IMR-90 (cell line): ENCODE data around the gene HRH2. TPM values are rescaled to one million over a fixed set of nuclear protein-coding genes. Genes with fewer than 3 reads are reported as not detected.

ENCODE experiments used
- ATAC-seq: fragments of 200-7000 bp; cut with Tn5 transposase; 2 replicates; pipeline ENCODE4 v1.9.1; 2020; ENCODE audit warnings: low read depth, mild to moderate bottlenecking, moderate library complexity
- BruUV-seq: library from RNA; stranded (reverse); fragments of 400-500 nt; replicated peaks from 2 replicates; lab custom pipeline; 2021; lab: Mats Ljungman, UMichigan
- CTCF ChIA-PET: fragments of 300-600 bp; formaldehyde crosslinking; extraction: SDS; loops from one replicate; lab custom pipeline; 2021; ENCODE audit warnings: antibody characterized with exemption; lab: Yijun Ruan, JAX
- POLR2A ChIA-PET: fragments of 300-600 bp; sonication (Branson Sonifier 250); formaldehyde crosslinking; loops from one replicate; lab custom pipeline; 2022; ENCODE audit warnings: antibody characterized with exemption; ENCODE audit not compliant: unreplicated experiment; lab: Charles Lee
- DNase-seq: peaks from one replicate; pipeline ENCODE4 v3.0.0; 2013
- H2AFZ ChIP-seq: replicated peaks from 2 replicates; pipeline ENCODE3; 2013; ENCODE audit warnings: low read length, mild to moderate bottlenecking; ENCODE audit not compliant: poor library complexity
- H2AK5ac ChIP-seq: 2 replicates; pipeline ENCODE4 v1.6.1; 2013; ENCODE audit warnings: low read depth, low read length, inconsistent platforms
- H2AK9ac ChIP-seq: replicated peaks from 2 replicates; pipeline ENCODE3; 2013; ENCODE audit warnings: mild to moderate bottlenecking, low read depth, low read length, moderate library complexity; ENCODE audit not compliant: poor library complexity
- H2BK120ac ChIP-seq: 2 replicates; pipeline ENCODE4 v1.6.1; 2013; ENCODE audit warnings: low read depth, low read length, inconsistent platforms
- H2BK15ac ChIP-seq: 3 replicates; pipeline ENCODE4 v1.6.1; 2013; ENCODE audit warnings: low read depth, low read length, inconsistent platforms
- H2BK20ac ChIP-seq: 2 replicates; pipeline ENCODE4 v1.6.1; 2013; ENCODE audit warnings: low read depth, mild to moderate bottlenecking, inconsistent platforms, low read length, moderate library complexity
- H2BK5ac ChIP-seq: 2 replicates; pipeline ENCODE4 v1.6.1; 2013; ENCODE audit warnings: mild to moderate bottlenecking, low read depth, low read length, inconsistent platforms; ENCODE audit not compliant: poor library complexity, severe bottlenecking
- H3K14ac ChIP-seq: replicated peaks from 2 replicates; pipeline ENCODE4 v1.6.1; 2013; ENCODE audit warnings: low read depth, low read length, inconsistent platforms
- H3K18ac ChIP-seq: 2 replicates; pipeline ENCODE4 v1.6.1; 2013; ENCODE audit warnings: low read depth, low read length, control low read depth
- H3K23ac ChIP-seq: 2 replicates; pipeline ENCODE4 v1.6.1; 2013; ENCODE audit warnings: low read depth, low read length, inconsistent platforms
- H3K27ac ChIP-seq: 2 replicates; pipeline ENCODE4 v1.5.1; 2013; ENCODE audit warnings: mild to moderate bottlenecking, control low read depth, low read length; ENCODE audit not compliant: insufficient read depth
- H3K27me3 ChIP-seq: 2 replicates; pipeline ENCODE4 v1.6.1; 2013; ENCODE audit warnings: low read length; ENCODE audit not compliant: control insufficient read depth, insufficient read depth
- H3K36me3 ChIP-seq: 2 replicates; pipeline ENCODE4 v1.6.1; 2013; ENCODE audit warnings: low read length, mixed read lengths; ENCODE audit not compliant: control insufficient read depth, insufficient read depth
- H3K4ac ChIP-seq: 2 replicates; pipeline ENCODE4 v1.6.1; 2013; ENCODE audit warnings: low read depth, low read length, inconsistent platforms
- H3K4me1 ChIP-seq: 2 replicates; pipeline ENCODE4 v1.6.1; 2013; ENCODE audit warnings: low read length, mixed read lengths; ENCODE audit not compliant: control insufficient read depth, insufficient read depth
- H3K4me2 ChIP-seq: 2 replicates; pipeline ENCODE4 v1.6.1; 2013; ENCODE audit warnings: low read depth, mild to moderate bottlenecking, control low read depth, low read length, moderate library complexity
- H3K4me3 ChIP-seq: 2 replicates; pipeline ENCODE4 v1.5.1; 2013; ENCODE audit warnings: low read depth, mild to moderate bottlenecking, control low read depth, low read length, moderate library complexity; ENCODE audit not compliant: insufficient read depth
- H3K56ac ChIP-seq: 2 replicates; pipeline ENCODE4 v1.6.1; 2013; ENCODE audit warnings: low read length, inconsistent platforms; ENCODE audit not compliant: insufficient read depth; ENCODE audit errors: extremely low read depth
- H3K79me1 ChIP-seq, 2 experiments: 2 replicates each; pipeline ENCODE4 v1.6.1; 2013; ENCODE audit warnings: low read length in 2 of 2, inconsistent platforms in 1 of 2, low read depth in 1 of 2
- H3K9ac ChIP-seq: 2 replicates; pipeline ENCODE4 v1.6.1; 2013; ENCODE audit warnings: low read depth, low read length, control low read depth
- H3K9me1 ChIP-seq: 2 replicates; pipeline ENCODE4 v1.6.1; 2013; ENCODE audit warnings: low read length, inconsistent platforms; ENCODE audit not compliant: insufficient read depth
- H3K9me3 ChIP-seq: 2 replicates; pipeline ENCODE4 v1.6.1; 2013; ENCODE audit warnings: low read length; ENCODE audit not compliant: control insufficient read depth, insufficient read depth
- H4K20me1 ChIP-seq: 2 replicates; pipeline ENCODE4 v1.6.1; 2013; ENCODE audit warnings: low read length, inconsistent platforms; ENCODE audit not compliant: insufficient read depth
- H4K5ac ChIP-seq: 2 replicates; pipeline ENCODE4 v1.6.1; 2013; ENCODE audit warnings: mild to moderate bottlenecking, low read depth, low read length, control low read depth
- H4K8ac ChIP-seq, 2 experiments: 2 replicates each; pipeline ENCODE4 v1.6.1; 2013; ENCODE audit warnings: low read depth in 2 of 2, low read length in 2 of 2, control low read depth in 1 of 2, inconsistent platforms in 1 of 2
- H4K91ac ChIP-seq: 2 replicates; pipeline ENCODE4 v1.6.1; 2013; ENCODE audit warnings: low read depth, low read length, inconsistent platforms; ENCODE audit not compliant: insufficient read depth
- BHLHE40 ChIP-seq: fragments of 150-350 bp; IDR thresholded peaks from 2 replicates; pipeline ENCODE4 v1.6.1; 2016; ENCODE audit warnings: mild to moderate bottlenecking, low read depth, low read length
- CEBPB ChIP-seq: IDR thresholded peaks from 2 replicates; pipeline ENCODE4 v1.6.1; 2012; ENCODE audit warnings: low read depth, low read length, improper control_type of control experiment
- CHD1 ChIP-seq: IDR thresholded peaks from 2 replicates; pipeline ENCODE4 v1.6.1; 2012; ENCODE audit warnings: low read depth, low read length, improper control_type of control experiment
- CTCF ChIP-seq: conservative IDR thresholded peaks from 2 replicates; pipeline ENCODE4 v1.5.1; 2012; ENCODE audit warnings: mild to moderate bottlenecking, low read depth, low read length, improper control_type of control experiment
- ELK1 ChIP-seq: fragments of 150-350 bp; IDR thresholded peaks from 2 replicates; pipeline ENCODE4 v1.6.1; 2016; ENCODE audit warnings: low read depth, mild to moderate bottlenecking, low read length, moderate library complexity, borderline replicate concordance
- MAFK ChIP-seq: IDR thresholded peaks from 2 replicates; pipeline ENCODE4 v1.6.1; 2012; ENCODE audit warnings: low read depth, low read length, improper control_type of control experiment
- MAZ ChIP-seq: IDR thresholded peaks from 2 replicates; pipeline ENCODE4 v1.6.1; 2012; ENCODE audit warnings: low read depth, mild to moderate bottlenecking, low read length, improper control_type of control experiment, moderate library complexity, borderline replicate concordance
- MXI1 ChIP-seq: IDR thresholded peaks from 2 replicates; pipeline ENCODE4 v1.6.1; 2012; ENCODE audit warnings: low read depth, mild to moderate bottlenecking, low read length, moderate library complexity, borderline replicate concordance
- NFE2L2 ChIP-seq: fragments of 150-350 bp; IDR thresholded peaks from 2 replicates; pipeline ENCODE4 v1.6.1; 2016; ENCODE audit warnings: low read depth, mild to moderate bottlenecking, low read length
- POLR2A ChIP-seq: IDR thresholded peaks from 2 replicates; pipeline ENCODE4 v1.6.1; 2012; ENCODE audit warnings: mild to moderate bottlenecking, low read depth, low read length
- RAD21 ChIP-seq: IDR thresholded peaks from 2 replicates; pipeline ENCODE4 v1.6.1; 2012; ENCODE audit warnings: low read length, improper control_type of control experiment
- RCOR1 ChIP-seq: IDR thresholded peaks from 2 replicates; pipeline ENCODE4 v1.6.1; 2012; ENCODE audit warnings: mild to moderate bottlenecking, low read length, improper control_type of control experiment; ENCODE audit not compliant: insufficient replicate concordance
- RFX5 ChIP-seq: IDR thresholded peaks from 2 replicates; pipeline ENCODE4 v1.8.0; 2012; ENCODE audit warnings: low read depth, mild to moderate bottlenecking, low read length, moderate library complexity
- SMC3 ChIP-seq: fragments of 150-350 bp; IDR thresholded peaks from 2 replicates; pipeline ENCODE4 v1.6.1; 2016; ENCODE audit warnings: low read depth, mild to moderate bottlenecking, antibody characterized with exemption, low read length, moderate library complexity
- WGBS, 2 experiments: methylation state at CpG; one replicate each; pipeline versions ENCODE4 v1.1.5 to v1.1.7; 2013; ENCODE audit warnings: missing lambda C conversion rate in 2 of 2; ENCODE audit not compliant: insufficient read length in 1 of 2; ENCODE audit errors: extremely low coverage in 2 of 2; 5-methylcytosine and 5-hydroxymethylcytosine counted together
- dilution Hi-C: fragments of 300-500 bp; cut with HindIII; formaldehyde crosslinking; loops from one replicate; pipeline ENCODE4 v1.14.3; 2018; ENCODE audit warnings: low sequenced_read_pairs; ENCODE audit not compliant: unreplicated experiment
- in situ Hi-C: fragments of 300-500 bp; cut with MboI; formaldehyde crosslinking; loops from 3 replicates; pipeline ENCODE4 v1.14.3; 2019; ENCODE audit warnings: low sequenced_read_pairs, inconsistent platforms, mixed read lengths
- intact Hi-C: fragments of 100-400 bp; cut with micrococcal nuclease; formaldehyde crosslinking; loops from 2 replicates; pipeline ENCODE4 v1.10.0; 2022
- polyA plus RNA-seq, 3 experiments: library from polyadenylated mRNA; depleted of rRNA; stranded (reverse); fragments of >200 nt; gene quantifications; 2 replicates each; pipeline ENCODE4 v1.2.3, GENCODE V29; 2012; ENCODE audit warnings: low replicate concordance in 1 of 3
- total RNA-seq: library from RNA; depleted of rRNA; stranded (reverse); fragments of >200 nt; gene quantifications from 2 replicates; pipeline ENCODE4 v1.2.3, GENCODE V29; 2012
- TF ChIP-seq, protein P1 (sequence below): fragments of 150-350 bp; IDR thresholded peaks from 2 replicates; pipeline ENCODE4 v1.6.1; 2017; ENCODE audit warnings: mild to moderate bottlenecking, antibody characterized with exemption, low read length, low read depth

HRH2 gene
- total and polyA plus RNA-seq, 2 of the 4 experiments (the other 2 are of a cell fraction): not detected

DNA sequence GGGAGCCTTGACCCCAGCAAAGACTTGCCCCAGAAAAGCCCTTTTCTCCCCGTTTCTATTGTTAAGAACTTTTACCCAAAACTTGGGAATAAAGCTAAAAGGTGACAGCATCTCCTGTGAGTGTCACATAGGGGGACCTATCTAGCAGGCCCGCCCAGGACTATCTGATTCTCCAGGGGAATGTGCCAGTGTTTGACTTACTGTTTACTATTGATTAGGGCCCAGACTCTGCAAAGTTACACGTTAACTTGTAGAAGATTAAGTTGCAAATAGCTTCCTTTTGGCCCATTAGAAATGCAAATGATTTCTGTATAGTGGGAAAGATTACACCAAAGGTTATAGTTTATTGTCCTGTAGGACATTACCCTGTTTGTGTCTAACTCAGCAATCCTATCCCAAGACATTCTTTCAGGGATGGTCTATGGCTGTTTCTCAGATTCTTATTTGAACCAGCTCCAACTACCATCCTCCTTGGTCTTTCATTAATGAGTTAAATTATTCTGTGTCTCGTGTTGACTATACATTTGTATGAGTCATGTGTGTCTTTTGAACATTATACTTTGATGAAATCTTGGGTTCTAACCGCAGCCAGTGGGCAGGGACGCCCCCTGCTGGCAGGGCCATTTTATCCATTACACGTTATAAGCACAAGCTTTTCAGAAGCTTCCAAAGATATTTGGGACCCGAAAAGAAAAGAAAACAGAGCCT, 60.7 kb downstream of the HRH2 start:
- intact Hi-C loops (loop anchor here (5.0 kb wide), 2 partner anchors 186 to 766 kb away; no protein-coding TSS in a partner anchor), in situ Hi-C loops (no loop called here), dilution Hi-C loops (no loop called here)
- BruUV-seq: no TSS peak
- Histone ChIP-seq H3K14ac (no peak overlapping the region), H4K91ac (no peak overlapping the region), H2AK5ac (no peak overlapping the region), H3K4me1 (no peaks in the 10 kb centered on the region), H2BK120ac (no peak overlapping the region), H3K23ac (no peak overlapping the region), H3K9me1 (no peaks in the 10 kb centered on the region), H2BK5ac (no peak overlapping the region), H4K20me1 (no peaks in the 10 kb centered on the region), H2BK20ac (no peak overlapping the region), H2AFZ (no peak overlapping the region), H2AK9ac (no peak overlapping the region), H2BK15ac (no peak overlapping the region), H4K5ac (no peak overlapping the region), H3K79me1 (no peaks in the 10 kb centered on the region), H3K4me2 (no peak overlapping the region), H3K4me3 (no peak overlapping the region), H3K9me3 (peaks cover 9% of the 10 kb centered on the region; the same call in 1 of the 2 replicates), H4K8ac (no peak overlapping the region), H3K56ac (no peak overlapping the region), H3K27me3 (no peaks in the 10 kb centered on the region), H3K27ac (no peak overlapping the region), H3K9ac (no peak overlapping the region), H3K18ac (no peak overlapping the region), H3K36me3 (no peaks in the 10 kb centered on the region), H3K4ac (no peak overlapping the region)
- ChIA-PET POLR2A (no interaction called here), CTCF (interaction anchor here (1.8 to 2.6 kb wide), 2 partner anchors 11 to 185 kb away, joined by 8 read pairs; no protein-coding TSS in a partner anchor)
- peak; percentile 53 for ATAC-seq
- 40% methylated on average over 1 of the region's 8 CpGs; no CpG with 5 or more reads in 1 of the 2 experiments for WGBS, 2 experiments
- no peak for DNase-seq
- no peak for TF ChIP-seq CHD1
- TF ChIP-seq CEBPB: no peak
- no peak for TF ChIP-seq MAZ
- no peak for TF ChIP-seq POLR2A
- TF ChIP-seq, protein P1, sequence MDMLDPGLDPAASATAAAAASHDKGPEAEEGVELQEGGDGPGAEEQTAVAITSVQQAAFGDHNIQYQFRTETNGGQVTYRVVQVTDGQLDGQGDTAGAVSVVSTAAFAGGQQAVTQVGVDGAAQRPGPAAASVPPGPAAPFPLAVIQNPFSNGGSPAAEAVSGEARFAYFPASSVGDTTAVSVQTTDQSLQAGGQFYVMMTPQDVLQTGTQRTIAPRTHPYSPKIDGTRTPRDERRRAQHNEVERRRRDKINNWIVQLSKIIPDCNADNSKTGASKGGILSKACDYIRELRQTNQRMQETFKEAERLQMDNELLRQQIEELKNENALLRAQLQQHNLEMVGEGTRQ: no peak
- TF ChIP-seq BHLHE40: no peak
- no peak for TF ChIP-seq RFX5
- TF ChIP-seq CTCF: peak; percentile 39
- peak; percentile 44 for TF ChIP-seq SMC3
- TF ChIP-seq ELK1: no peak
- no peak for TF ChIP-seq MAFK
- peak; percentile 33 for TF ChIP-seq RAD21
- no peak for TF ChIP-seq RCOR1
- no peak for TF ChIP-seq NFE2L2
- TF ChIP-seq MXI1: no peak
